ENCODE results near the gene ZNF800. TPM values are rescaled to one million over a fixed set of nuclear protein-coding genes. Genes with fewer than 3 reads are reported as not detected.

ZNF800 gene
- total and polyA plus RNA-seq, 4 donors: 7.7 to 34.8 (median 20.6) TPM

DNA sequence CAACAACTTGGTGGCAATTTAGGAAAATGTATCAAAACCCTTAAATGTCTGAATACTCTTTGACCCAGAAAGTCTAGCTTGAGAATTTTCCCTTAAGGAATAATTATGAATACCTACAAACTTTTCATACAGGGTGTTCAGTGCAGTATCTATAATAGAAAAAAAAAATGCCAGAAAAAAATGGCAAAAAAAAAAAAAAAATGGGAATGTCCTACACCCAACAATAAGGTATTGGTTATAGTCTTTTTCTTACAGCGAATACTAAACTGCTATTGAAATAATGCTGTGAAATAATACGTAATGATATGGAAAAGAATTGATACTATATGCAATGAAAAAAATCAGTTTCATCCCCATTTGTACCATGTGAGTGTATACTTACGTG is 44.3 kb downstream of the ZNF800 start:
- H3K27ac ChIP-seq (ENCODE audit: low read depth in 1 of 2, low read length in 1 of 2): no peak overlapping the region
- peaks cover 0 to 6% (median 0%) of the 10 kb centered on the region in 3 donors for H3K27me3 ChIP-seq (ENCODE audit: control insufficient read depth in 3 of 3, insufficient read depth in 3 of 3, low read length in 2 of 3)
- WGBS, 2 donors: 94 to 99% methylated on average over 3 of the region's 3 CpGs
- ATAC-seq (ENCODE audit: insufficient read depth, low FRiP score) (no peak), DNase-seq (no peak)
- H3K4me1 ChIP-seq (ENCODE audit: control insufficient read depth in 5 of 5, insufficient read depth in 5 of 5, low read length in 5 of 5): peaks cover 0 to 3% (median 0%) of the 10 kb centered on the region in 5 donors
- TF ChIP-seq, protein P1, sequence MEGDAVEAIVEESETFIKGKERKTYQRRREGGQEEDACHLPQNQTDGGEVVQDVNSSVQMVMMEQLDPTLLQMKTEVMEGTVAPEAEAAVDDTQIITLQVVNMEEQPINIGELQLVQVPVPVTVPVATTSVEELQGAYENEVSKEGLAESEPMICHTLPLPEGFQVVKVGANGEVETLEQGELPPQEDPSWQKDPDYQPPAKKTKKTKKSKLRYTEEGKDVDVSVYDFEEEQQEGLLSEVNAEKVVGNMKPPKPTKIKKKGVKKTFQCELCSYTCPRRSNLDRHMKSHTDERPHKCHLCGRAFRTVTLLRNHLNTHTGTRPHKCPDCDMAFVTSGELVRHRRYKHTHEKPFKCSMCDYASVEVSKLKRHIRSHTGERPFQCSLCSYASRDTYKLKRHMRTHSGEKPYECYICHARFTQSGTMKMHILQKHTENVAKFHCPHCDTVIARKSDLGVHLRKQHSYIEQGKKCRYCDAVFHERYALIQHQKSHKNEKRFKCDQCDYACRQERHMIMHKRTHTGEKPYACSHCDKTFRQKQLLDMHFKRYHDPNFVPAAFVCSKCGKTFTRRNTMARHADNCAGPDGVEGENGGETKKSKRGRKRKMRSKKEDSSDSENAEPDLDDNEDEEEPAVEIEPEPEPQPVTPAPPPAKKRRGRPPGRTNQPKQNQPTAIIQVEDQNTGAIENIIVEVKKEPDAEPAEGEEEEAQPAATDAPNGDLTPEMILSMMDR (IDR thresholded peaks at IDR 0.05; ENCODE audit: control extremely low read depth, extremely low read depth): no peak
- no peak overlapping the region for H3K9ac ChIP-seq (ENCODE audit: insufficient read depth in 1 of 2, low read length in 2 of 2)
- no peak overlapping the region for H3K4me3 ChIP-seq
- no peaks in the 10 kb centered on the region for H3K36me3 ChIP-seq (ENCODE audit: control insufficient read depth in 4 of 4, insufficient read depth in 4 of 4, low read length in 4 of 4)
- no peaks in the 10 kb centered on the region for H3K9me3 ChIP-seq (ENCODE audit: control insufficient read depth in 4 of 4, insufficient read depth in 3 of 4, low read length in 3 of 4)

DNA sequence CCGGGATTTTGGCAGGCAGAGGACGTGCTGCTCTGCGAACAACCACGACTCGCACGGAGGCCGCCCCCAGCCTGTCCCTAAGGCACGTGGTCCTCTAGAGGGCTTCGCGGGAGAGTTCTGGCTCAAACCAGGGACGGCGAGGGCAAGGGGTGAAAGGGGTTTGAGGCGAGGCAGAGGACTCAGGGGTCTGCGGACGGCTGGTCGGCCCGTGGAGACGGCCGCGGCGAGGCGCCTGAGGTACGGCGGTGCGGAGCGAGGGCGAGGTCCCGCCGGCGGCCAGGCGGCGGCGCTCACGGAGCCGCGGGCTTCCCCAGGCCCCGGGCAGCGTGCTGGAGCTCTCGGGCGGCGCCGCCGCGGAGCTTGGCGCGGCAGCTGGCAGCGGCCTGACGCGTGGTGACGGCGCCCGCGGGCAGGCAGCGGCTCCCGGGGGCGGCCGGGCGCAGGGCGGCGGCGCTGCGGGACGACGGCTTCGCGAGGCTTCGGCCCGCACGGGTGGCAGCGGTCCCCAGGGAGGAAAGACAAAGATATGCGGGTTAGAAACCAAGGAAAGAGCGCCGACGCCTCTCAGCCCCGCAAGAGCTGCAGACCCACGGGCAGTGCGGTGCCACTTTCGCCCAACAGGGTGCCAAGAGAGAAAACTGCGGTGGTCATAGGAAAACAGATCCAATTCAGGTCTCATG is 44.8 kb downstream of the ZNF800 start:
- peak; percentile 93 for ATAC-seq (ENCODE audit: insufficient read depth, low FRiP score)
- Histone ChIP-seq H3K27me3 (ENCODE audit: control insufficient read depth in 3 of 3, insufficient read depth in 3 of 3, low read length in 2 of 3) (peaks cover 0 to 6% (median 0%) of the 10 kb centered on the region in 3 donors), H3K4me1 (ENCODE audit: control insufficient read depth in 5 of 5, insufficient read depth in 5 of 5, low read length in 5 of 5) (peaks cover 0 to 3% (median 0%) of the 10 kb centered on the region in 5 donors), H3K36me3 (ENCODE audit: control insufficient read depth in 4 of 4, insufficient read depth in 4 of 4, low read length in 4 of 4) (no peaks in the 10 kb centered on the region), H3K9me3 (ENCODE audit: control insufficient read depth in 4 of 4, insufficient read depth in 3 of 4, low read length in 3 of 4) (no peaks in the 10 kb centered on the region), H3K4me3 (peak overlapping the region; percentile 25), H3K27ac (ENCODE audit: low read depth in 1 of 2, low read length in 1 of 2) (no peak overlapping the region), H3K9ac (ENCODE audit: insufficient read depth in 1 of 2, low read length in 2 of 2) (no peak overlapping the region)
- TF ChIP-seq, protein P1 (IDR thresholded peaks at IDR 0.05; ENCODE audit: control extremely low read depth, extremely low read depth): peak; percentile 40
- peak; percentile 60 to 79 (median 76) for DNase-seq
- 3 to 4% methylated on average over 71 to 79 of the region's 79 CpGs for WGBS, 2 donors

DNA sequence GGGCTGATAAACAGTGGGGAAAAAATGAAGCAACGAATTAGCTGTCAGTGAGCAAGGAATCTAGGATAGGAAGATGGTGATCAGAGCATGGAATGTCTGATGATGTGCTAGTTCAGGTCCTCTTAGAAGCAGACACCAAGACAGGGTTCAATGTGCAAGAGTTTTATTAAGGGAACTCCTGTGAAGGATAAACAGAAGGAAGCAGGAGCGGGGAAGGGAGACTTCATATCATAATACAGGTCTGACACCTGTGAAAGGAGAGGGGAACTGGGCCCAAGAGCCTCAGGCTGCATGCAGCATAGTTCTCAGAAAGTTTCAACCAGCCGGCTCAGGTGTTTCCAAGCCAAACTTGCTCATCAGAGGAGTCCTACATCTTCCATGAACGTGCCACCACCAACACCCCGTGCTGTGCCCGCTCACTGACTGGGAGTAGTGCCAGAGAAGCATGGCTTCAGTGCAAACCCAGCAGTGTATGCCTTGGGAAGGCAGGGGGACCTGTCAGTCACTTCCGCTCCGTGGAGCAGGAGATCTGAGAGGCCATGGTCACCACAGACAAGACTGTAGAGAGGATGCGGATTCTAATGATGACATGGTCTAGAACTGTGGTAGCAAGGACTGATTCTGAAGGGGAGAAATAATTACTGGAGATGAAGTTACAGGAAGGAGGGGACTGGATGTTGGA is 45.8 kb downstream of the ZNF800 start:
- Histone ChIP-seq H3K9ac (ENCODE audit: insufficient read depth in 1 of 2, low read length in 2 of 2) (no peak overlapping the region), H3K27me3 (ENCODE audit: control insufficient read depth in 3 of 3, insufficient read depth in 3 of 3, low read length in 2 of 3) (peaks cover 0 to 6% (median 0%) of the 10 kb centered on the region in 3 donors), H3K9me3 (ENCODE audit: control insufficient read depth in 4 of 4, insufficient read depth in 3 of 4, low read length in 3 of 4) (no peaks in the 10 kb centered on the region), H3K4me3 (no peak overlapping the region), H3K27ac (ENCODE audit: low read depth in 1 of 2, low read length in 1 of 2) (no peak overlapping the region), H3K36me3 (ENCODE audit: control insufficient read depth in 4 of 4, insufficient read depth in 4 of 4, low read length in 4 of 4) (no peaks in the 10 kb centered on the region), H3K4me1 (ENCODE audit: control insufficient read depth in 5 of 5, insufficient read depth in 5 of 5, low read length in 5 of 5) (peaks cover 0 to 3% (median 0%) of the 10 kb centered on the region in 5 donors)
- no peak for ATAC-seq (ENCODE audit: insufficient read depth, low FRiP score)
- TF ChIP-seq, protein P1 (IDR thresholded peaks at IDR 0.05; ENCODE audit: control extremely low read depth, extremely low read depth): no peak
- no peak for DNase-seq
- WGBS, 2 donors: 83 to 84% methylated on average over 9 of the region's 9 CpGs

All from lung (tissue), 12 donors.